Measurements from ENCODE around the gene EIF3F.

EIF3F gene

GRCh38 chr11:8021920-8022319 lies 34.8 kb downstream of the EIF3F start:
- Histone ChIP-seq H3K79me2 (ENCODE audit: insufficient read depth, low read depth) (no peaks in the 10 kb centered on the region), H3K4me1 (ENCODE audit: low read depth, poor library complexity, severe bottlenecking) (no peaks in the 10 kb centered on the region), H3K36me3 (ENCODE audit: insufficient read depth) (no peaks in the 10 kb centered on the region), H3K4me3 (IDR thresholded peaks at IDR 0.05; ENCODE audit: insufficient read depth, low read depth, low read length) (no peak overlapping the region), H3K4me2 (no peak overlapping the region), H2AFZ (ENCODE audit: low read depth) (no peak overlapping the region), H3K27me3 (ENCODE audit: insufficient read depth, low read depth) (peaks cover 3% of the 10 kb centered on the region; the same call in 1 of the 2 replicates), H4K20me1 (ENCODE audit: insufficient read depth) (no peaks in the 10 kb centered on the region), H3K27ac (no peak overlapping the region), H3K9ac (no peak overlapping the region)
- TF ChIP-seq CTCF (conservative IDR thresholded peaks at IDR 0.05; ENCODE audit: low read depth, low read length), result no peak

- no peak overlapping the region for H3K4me2 ChIP-seq
- H3K4me1 ChIP-seq (ENCODE audit: low read depth, poor library complexity, severe bottlenecking), result no peaks in the 10 kb centered on the region
- H3K4me3 ChIP-seq (IDR thresholded peaks at IDR 0.05; ENCODE audit: insufficient read depth, low read depth, low read length), result no peak overlapping the region
- no peaks in the 10 kb centered on the region for H3K36me3 ChIP-seq (ENCODE audit: insufficient read depth)
- H3K27me3 ChIP-seq (ENCODE audit: insufficient read depth, low read depth), result peaks cover 3% of the 10 kb centered on the region; the same call in 1 of the 2 replicates
- no peak overlapping the region for H3K9ac ChIP-seq
- H3K27ac ChIP-seq, result no peak overlapping the region
- no peak for TF ChIP-seq CTCF (conservative IDR thresholded peaks at IDR 0.05; ENCODE audit: low read depth, low read length)
- no peaks in the 10 kb centered on the region for H4K20me1 ChIP-seq (ENCODE audit: insufficient read depth)
- no peak overlapping the region for H2AFZ ChIP-seq (ENCODE audit: low read depth)
- no peaks in the 10 kb centered on the region for H3K79me2 ChIP-seq (ENCODE audit: insufficient read depth, low read depth)
These were observed 35.7 kb downstream of the EIF3F start for GRCh38 chr11:8022876-8023275.

GRCh38 chr11:8023831-8024555 lies 36.9 kb downstream of the EIF3F start:
- Histone ChIP-seq H3K27me3 (ENCODE audit: insufficient read depth, low read depth) (peaks cover 3% of the 10 kb centered on the region; the same call in 1 of the 2 replicates), H3K9ac (no peak overlapping the region), H3K27ac (no peak overlapping the region), H3K4me2 (no peak overlapping the region), H3K36me3 (ENCODE audit: insufficient read depth) (no peaks in the 10 kb centered on the region), H3K79me2 (ENCODE audit: insufficient read depth, low read depth) (no peaks in the 10 kb centered on the region), H3K4me1 (ENCODE audit: low read depth, poor library complexity, severe bottlenecking) (no peaks in the 10 kb centered on the region), H3K4me3 (IDR thresholded peaks at IDR 0.05; ENCODE audit: insufficient read depth, low read depth, low read length) (no peak overlapping the region), H2AFZ (ENCODE audit: low read depth) (no peak overlapping the region), H4K20me1 (ENCODE audit: insufficient read depth) (no peaks in the 10 kb centered on the region)
- TF ChIP-seq CTCF (conservative IDR thresholded peaks at IDR 0.05; ENCODE audit: low read depth, low read length), result no peak

- no peak overlapping the region for H2AFZ ChIP-seq (ENCODE audit: low read depth)
- no peaks in the 10 kb centered on the region for H4K20me1 ChIP-seq (ENCODE audit: insufficient read depth)
- no peak overlapping the region for H3K27ac ChIP-seq
- H3K36me3 ChIP-seq (ENCODE audit: insufficient read depth), result no peaks in the 10 kb centered on the region
- no peak overlapping the region for H3K4me2 ChIP-seq
- H3K9ac ChIP-seq, result no peak overlapping the region
- H3K79me2 ChIP-seq (ENCODE audit: insufficient read depth, low read depth), result no peaks in the 10 kb centered on the region
- no peak overlapping the region for H3K4me3 ChIP-seq (IDR thresholded peaks at IDR 0.05; ENCODE audit: insufficient read depth, low read depth, low read length)
- no peaks in the 10 kb centered on the region for H3K4me1 ChIP-seq (ENCODE audit: low read depth, poor library complexity, severe bottlenecking)
- TF ChIP-seq CTCF (conservative IDR thresholded peaks at IDR 0.05; ENCODE audit: low read depth, low read length), result no peak
- peaks cover 3% of the 10 kb centered on the region; the same call in 1 of the 2 replicates for H3K27me3 ChIP-seq (ENCODE audit: insufficient read depth, low read depth)
These were observed 38.0 kb downstream of the EIF3F start for GRCh38 chr11:8025123-8025522.

All from KMS-11 (cell line).